ENCODE data around the gene ITGA1. TPM values are rescaled to one million over a fixed set of nuclear protein-coding genes. Genes with fewer than 3 reads are reported as not detected.

ITGA1 gene
- total and polyA plus RNA-seq, 2 of the 13 experiments (the other 11 are each of a cell fraction or from before 2014, with no cell fraction given), result 23.1 to 28.6 TPM

- TF ChIP-seq SP4 (CRISPR knock-in tag; IDR thresholded peaks at IDR 0.05) (no peak; the same call in 1 of the 2 replicates), ZHX1 (CRISPR knock-in tag; IDR thresholded peaks at IDR 0.05; ENCODE audit: low read depth) (no peak), ZNF276 (CRISPR knock-in tag; IDR thresholded peaks at IDR 0.05; ENCODE audit: low read depth) (no peak; the same call in 1 of the 2 replicates), ZNF577 (CRISPR knock-in tag; IDR thresholded peaks at IDR 0.05; ENCODE audit: borderline replicate concordance, low read depth) (no peak), MED13 (CRISPR knock-in tag; IDR thresholded peaks at IDR 0.05) (no peak; the same call in 1 of the 2 replicates), ZNF512 (CRISPR knock-in tag; IDR thresholded peaks at IDR 0.05) (no peak), ZNF782 (CRISPR knock-in tag; IDR thresholded peaks at IDR 0.05; ENCODE audit: borderline replicate concordance) (no peak), DBP (CRISPR knock-in tag; IDR thresholded peaks at IDR 0.05; ENCODE audit: not compliant biosample characterization) (no peak), HDAC2 (CRISPR knock-in tag; IDR thresholded peaks at IDR 0.05) (peak; percentile 49; the same call in 1 of the 2 replicates), DPF2 (CRISPR knock-in tag; IDR thresholded peaks at IDR 0.05; ENCODE audit: borderline replicate concordance, low read depth) (no peak), RXRA (CRISPR knock-in tag; IDR thresholded peaks at IDR 0.05) (no peak), SP5 (CRISPR knock-in tag; IDR thresholded peaks at IDR 0.05; ENCODE audit: borderline replicate concordance, low read depth) (no peak; the same call in 1 of the 2 replicates), SRSF9 (IDR thresholded peaks at IDR 0.05; ENCODE audit: borderline replicate concordance, insufficient read depth, low read depth, low read length, poor library complexity, severe bottlenecking) (no peak), E2F1 (CRISPR knock-in tag; IDR thresholded peaks at IDR 0.05) (peak; percentile 53; the same call in 1 of the 2 replicates), BRF2 (CRISPR knock-in tag; IDR thresholded peaks at IDR 0.05) (no peak), SNRNP70 (IDR thresholded peaks at IDR 0.05; ENCODE audit: low read depth, low read length) (no peak), IKZF4 (CRISPR knock-in tag; IDR thresholded peaks at IDR 0.05; ENCODE audit: borderline replicate concordance, low read depth, not compliant biosample characterization) (no peak), PHF8 (CRISPR knock-in tag; IDR thresholded peaks at IDR 0.05) (peak; percentile 67; the same call in 1 of the 2 replicates), NONO (IDR thresholded peaks at IDR 0.05) (no peak), NONO (CRISPR knock-in tag; conservative IDR thresholded peaks at IDR 0.05) (0 out of 2 replicates have a peak, but pooled peaks have one; percentile 13)
These were observed 12.3 kb downstream of the ITGA1 start (continued) for GRCh38 chr5:52799983-52800393.

Measured in HepG2 (cell line).